Choroid plexus epithelial cell (primary cell): ENCODE results near the gene RNF148.
A peak's percentile ranks its signal among the peaks of the same experiment; 100 is the strongest.
"Not testable (repeated sequence)": the region's sequence is repeated elsewhere in the genome, so short reads cannot be mapped to it uniquely, and the experiment has no call there.

ENCODE experiments used
- DNase-seq: peaks from one replicate; pipeline ENCODE4 v3.0.0-alpha.2; 2010; ENCODE audit warnings: low read depth
- H3K4me3 ChIP-seq: 2 replicates; pipeline ENCODE4 v1.5.1; 2011; ENCODE audit warnings: low read depth, mild to moderate bottlenecking, control low read depth, low read length, moderate library complexity
- TF ChIP-seq, protein P1 (sequence below): conservative IDR thresholded peaks from 2 replicates; pipeline ENCODE4 v1.5.1; 2011; ENCODE audit warnings: low read depth, mild to moderate bottlenecking, control low read depth, inconsistent platforms, low read length, moderate library complexity

Gene RNF148

DNA sequence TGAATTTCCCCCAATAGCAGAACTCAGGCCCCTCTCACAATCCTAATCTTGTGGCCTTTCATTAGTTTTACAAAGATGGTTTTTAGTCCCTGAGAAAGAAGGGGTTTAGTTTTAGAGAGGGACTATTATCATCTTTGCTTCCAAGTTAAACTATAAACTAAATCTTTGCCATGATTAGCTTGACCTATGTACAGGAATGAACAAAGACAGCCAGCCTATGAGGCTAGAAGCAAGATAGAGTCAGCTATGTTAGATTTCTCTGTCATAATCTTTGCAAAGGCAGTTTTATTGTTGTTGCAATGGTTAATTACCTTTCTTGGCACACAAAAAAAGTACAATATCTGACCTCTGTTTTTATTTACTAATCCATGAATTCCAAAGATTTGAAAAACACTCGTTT lies 22.9 kb downstream of the RNF148 start:
- TF ChIP-seq, protein P1, sequence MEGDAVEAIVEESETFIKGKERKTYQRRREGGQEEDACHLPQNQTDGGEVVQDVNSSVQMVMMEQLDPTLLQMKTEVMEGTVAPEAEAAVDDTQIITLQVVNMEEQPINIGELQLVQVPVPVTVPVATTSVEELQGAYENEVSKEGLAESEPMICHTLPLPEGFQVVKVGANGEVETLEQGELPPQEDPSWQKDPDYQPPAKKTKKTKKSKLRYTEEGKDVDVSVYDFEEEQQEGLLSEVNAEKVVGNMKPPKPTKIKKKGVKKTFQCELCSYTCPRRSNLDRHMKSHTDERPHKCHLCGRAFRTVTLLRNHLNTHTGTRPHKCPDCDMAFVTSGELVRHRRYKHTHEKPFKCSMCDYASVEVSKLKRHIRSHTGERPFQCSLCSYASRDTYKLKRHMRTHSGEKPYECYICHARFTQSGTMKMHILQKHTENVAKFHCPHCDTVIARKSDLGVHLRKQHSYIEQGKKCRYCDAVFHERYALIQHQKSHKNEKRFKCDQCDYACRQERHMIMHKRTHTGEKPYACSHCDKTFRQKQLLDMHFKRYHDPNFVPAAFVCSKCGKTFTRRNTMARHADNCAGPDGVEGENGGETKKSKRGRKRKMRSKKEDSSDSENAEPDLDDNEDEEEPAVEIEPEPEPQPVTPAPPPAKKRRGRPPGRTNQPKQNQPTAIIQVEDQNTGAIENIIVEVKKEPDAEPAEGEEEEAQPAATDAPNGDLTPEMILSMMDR = no peak
- H3K4me3 ChIP-seq = no peak overlapping the region
- no peak for DNase-seq

DNA sequence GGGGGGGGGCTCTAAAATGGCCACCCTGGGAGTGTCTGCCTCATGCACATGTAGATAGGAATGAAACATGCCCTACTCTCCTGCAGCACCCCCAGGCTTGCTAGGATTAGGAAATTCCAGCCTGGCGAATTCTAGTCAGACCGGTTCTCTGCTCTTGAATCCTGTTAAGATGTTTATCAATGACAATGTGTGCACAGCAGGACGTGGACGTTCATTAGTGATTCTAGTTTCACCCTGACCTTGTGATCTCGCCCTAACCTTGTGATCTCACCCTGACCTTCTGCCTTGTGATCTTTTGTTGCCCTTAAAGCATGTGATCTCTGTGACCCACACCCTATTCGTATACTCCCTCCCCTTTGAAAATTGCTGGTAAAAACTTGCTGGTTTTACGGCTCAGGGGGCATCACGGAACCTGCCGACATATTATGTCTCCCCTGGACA lies 23.4 kb downstream of the RNF148 start:
- not testable (repeated sequence) for DNase-seq

DNA sequence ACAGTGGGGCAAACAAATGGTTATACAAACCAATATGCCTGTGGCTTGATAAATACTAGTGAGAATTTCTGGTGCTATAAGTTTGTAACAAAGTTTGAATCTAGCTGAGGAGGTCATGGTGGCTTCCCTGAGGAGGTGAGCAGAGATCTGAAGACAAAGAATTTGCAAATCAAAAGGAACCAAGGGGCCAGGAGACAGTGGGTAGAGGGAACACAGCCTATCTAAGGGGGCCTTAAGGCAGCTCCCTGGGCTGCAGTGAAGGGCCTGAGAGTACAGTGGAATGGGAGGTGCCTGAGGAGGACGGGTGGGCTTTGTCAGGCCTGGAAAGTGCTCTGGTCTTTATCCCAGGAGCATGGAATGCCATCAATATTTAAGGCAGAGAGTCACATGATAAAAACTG lies 25.6 kb downstream of the RNF148 start:
- TF ChIP-seq, protein P1 = no peak
- no peak for DNase-seq
- H3K4me3 ChIP-seq = no peak overlapping the region

More for the DNA sequence above, 23.4 kb downstream of the RNF148 start:
- H3K4me3 ChIP-seq = not testable (repeated sequence)

DNA sequence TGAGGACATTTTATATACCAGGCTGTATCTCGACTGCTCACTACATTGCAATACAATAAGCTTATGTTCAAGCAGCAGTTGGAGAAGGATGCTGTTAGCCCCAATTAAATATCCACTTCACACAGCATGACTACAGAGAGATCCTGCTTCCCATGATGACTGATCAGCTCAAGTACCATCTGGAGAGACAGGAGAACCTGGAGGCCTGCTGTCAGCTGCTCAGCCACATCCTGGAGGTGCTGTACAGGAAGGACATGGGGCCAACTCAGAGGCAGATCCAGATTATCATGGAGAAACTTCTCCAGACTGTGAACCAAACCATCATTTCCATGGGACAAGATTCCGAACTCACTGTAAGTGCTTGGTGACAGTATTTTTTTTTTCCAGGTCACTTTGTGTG lies 26.3 kb downstream of the RNF148 start:
- no peak overlapping the region for H3K4me3 ChIP-seq
- TF ChIP-seq, protein P1 = no peak
- DNase-seq = no peak

DNA sequence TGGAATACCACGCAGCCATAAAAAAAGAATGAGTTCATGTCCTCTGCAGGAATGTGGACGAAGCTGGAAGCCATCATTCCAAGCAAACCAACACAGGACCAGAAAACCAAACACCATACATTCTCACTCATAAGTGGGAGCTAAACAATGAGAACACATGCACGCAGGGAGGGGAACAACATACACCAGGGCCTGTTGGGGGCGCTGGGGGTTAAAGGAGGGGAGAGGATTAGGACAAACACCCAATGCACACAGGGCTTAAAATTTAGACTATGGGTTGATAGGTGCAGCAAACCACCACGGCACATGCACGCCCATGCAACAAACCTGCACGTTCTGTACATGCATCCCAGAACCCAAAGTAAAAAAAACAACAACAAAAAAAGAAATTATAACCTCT lies 27.1 kb downstream of the RNF148 start:
- TF ChIP-seq, protein P1 = no peak
- no peak for DNase-seq

DNA sequence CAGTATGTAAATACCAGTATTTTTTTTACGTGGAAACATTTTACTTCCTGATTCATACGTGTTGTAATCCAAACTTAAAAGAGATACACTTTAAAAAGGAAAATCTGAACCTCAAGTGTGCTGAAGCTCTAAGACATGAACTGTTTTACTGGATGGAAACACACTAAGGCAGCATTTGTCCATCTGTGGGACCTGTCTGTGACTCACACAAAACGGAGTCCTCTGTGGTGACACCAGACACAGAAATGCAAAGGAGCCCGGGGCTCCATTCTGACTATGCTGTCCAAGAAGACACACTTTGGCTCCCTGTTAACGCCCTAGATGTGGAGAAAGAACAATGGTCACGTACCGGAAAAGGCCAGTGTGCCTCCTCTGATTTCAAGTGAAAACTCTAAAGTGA lies 27.7 kb downstream of the RNF148 start:
- TF ChIP-seq, protein P1 = no peak
- DNase-seq = peak; percentile 47
- peak overlapping the region; percentile 17 for H3K4me3 ChIP-seq

More for the DNA sequence above, 27.1 kb downstream of the RNF148 start:
- no peak overlapping the region for H3K4me3 ChIP-seq

DNA sequence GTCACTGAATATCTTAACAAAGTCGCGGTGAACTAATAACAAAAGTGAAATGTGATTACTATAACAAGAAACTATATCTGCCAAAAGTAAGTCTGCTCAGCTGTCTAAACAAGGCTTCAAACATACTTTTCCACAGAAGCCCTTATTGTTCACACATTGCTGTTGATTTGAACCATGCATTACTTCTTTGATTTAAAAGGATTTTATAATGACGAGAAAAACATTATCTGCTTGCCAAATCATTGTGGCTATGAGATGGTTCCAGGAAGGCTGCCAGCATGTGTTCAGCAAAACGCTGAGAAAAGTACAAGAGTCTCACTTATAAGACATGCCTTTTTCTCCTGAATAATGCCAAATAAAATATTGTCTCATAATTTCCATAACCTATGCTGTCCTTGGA lies 28.2 kb downstream of the RNF148 start:
- peak overlapping the region; percentile 21 for H3K4me3 ChIP-seq
- TF ChIP-seq, protein P1 = no peak
- DNase-seq = peak; percentile 90
